Muscle of leg (tissue), 16 donors: ENCODE results near the gene APOE. TPM values are rescaled to one million over a fixed set of nuclear protein-coding genes. Genes with fewer than 3 reads are reported as not detected.
"Not testable (repeated sequence)": the region's sequence is repeated elsewhere in the genome, so short reads cannot be mapped to it uniquely, and the experiment has no call there.

Experiments
- DNase-seq: peaks from one replicate; pipeline ENCODE4 v3.0.0; 2013
- H3K27ac ChIP-seq: one replicate; pipeline ENCODE4 v1.5.1; 2013; ENCODE audit warnings: mild to moderate bottlenecking, low read length, control low read depth
- H3K27me3 ChIP-seq: one replicate; pipeline ENCODE4 v1.6.1; 2013; ENCODE audit warnings: low read length; ENCODE audit not compliant: control insufficient read depth, insufficient read depth
- H3K36me3 ChIP-seq: one replicate; pipeline ENCODE4 v1.6.1; 2013; ENCODE audit warnings: low read length; ENCODE audit not compliant: control insufficient read depth, insufficient read depth
- H3K4me1 ChIP-seq: one replicate; pipeline ENCODE4 v1.6.1; 2013; ENCODE audit warnings: low read length; ENCODE audit not compliant: control insufficient read depth, insufficient read depth
- H3K4me3 ChIP-seq: one replicate; pipeline ENCODE4 v1.5.1; 2013; ENCODE audit warnings: low read length, control low read depth
- H3K9me3 ChIP-seq: replicated peaks from 2 replicates; pipeline ENCODE4 v1.6.1; 2013; ENCODE audit warnings: low read depth, low read length; ENCODE audit not compliant: control insufficient read depth
- WGBS: methylation state at CpG from one replicate; pipeline ENCODE4 v1.1.5; 2013; ENCODE audit warnings: missing lambda C conversion rate; ENCODE audit not compliant: insufficient coverage; 5-methylcytosine and 5-hydroxymethylcytosine counted together
- long read RNA-seq, 11 donors: transcript quantifications; one replicate each; lab custom pipeline, GENCODE V29; 2026
- polyA plus RNA-seq, 8 donors: library from polyadenylated mRNA; unstranded; fragments of 120-200 nt; gene quantifications; one replicate each; pipeline versions ENCODE4 v1.2.1 to v1.2.3, GENCODE V29; 2013; ENCODE audit warnings: inconsistent platforms in 1 of 8, low replicate concordance in 1 of 8; ENCODE audit not compliant: insufficient read length in 8 of 8, insufficient read depth in 1 of 8
- total RNA-seq: library from RNA; stranded (reverse); fragments of 120-200 nt; gene quantifications from one replicate; pipeline ENCODE4 v1.2.4, GENCODE V29; 2013

The APOE gene
- total RNA-seq (56.7 TPM), polyA plus RNA-seq (10 to 100 TPM; 32.7 to 62.3 (median 43.9) TPM)
- long read RNA-seq, donor 1, transcript APOE-201 (4 exons, 1,208 nt), result major isoform, 14 of 15 reads
- long read RNA-seq, donor 1, partial matches to known transcripts, result 0 of 15 reads
- long read RNA-seq, donor 1, other reads (novel, unspliced or antisense), result 0 of 15 reads
- long read RNA-seq, donor 2, partial matches to known transcripts, result 0 of 3 reads
- long read RNA-seq, donor 2, other reads (novel, unspliced or antisense), result 0 of 3 reads
- long read RNA-seq, donor 3, transcript APOE-202 (3 exons, 923 nt), result minor isoform, 8 of 87 reads
- long read RNA-seq, donor 3, transcript APOE-201 (4 exons, 1,208 nt), result major isoform, 76 of 87 reads
- long read RNA-seq, donor 3, partial matches to known transcripts, result 0 of 87 reads
- long read RNA-seq, donor 3, other reads (novel, unspliced or antisense), result 0 of 87 reads
- long read RNA-seq, donor 4, transcript APOE-201 (4 exons, 1,208 nt), result major isoform, 44 of 47 reads
- long read RNA-seq, donor 4, partial matches to known transcripts, result 0 of 47 reads
- long read RNA-seq, donor 4, other reads (novel, unspliced or antisense), result 0 of 47 reads
- long read RNA-seq, donor 5, transcript APOE-202 (3 exons, 923 nt), result minor isoform, 8 of 58 reads
- long read RNA-seq, donor 5, transcript APOE-201 (4 exons, 1,208 nt), result major isoform, 47 of 58 reads
- long read RNA-seq, donor 5, partial matches to known transcripts, result 0 of 58 reads
- long read RNA-seq, donor 5, other reads (novel, unspliced or antisense), result 0 of 58 reads
- long read RNA-seq, donor 6, transcript APOE-202 (3 exons, 923 nt), result minor isoform, 9 of 70 reads
- long read RNA-seq, donor 6, transcript APOE-201 (4 exons, 1,208 nt), result major isoform, 58 of 70 reads
- long read RNA-seq, donor 6, partial matches to known transcripts, result 0 of 70 reads
- long read RNA-seq, donor 6, other reads (novel, unspliced or antisense), result 0 of 70 reads
- long read RNA-seq, donor 7, transcript APOE-202 (3 exons, 923 nt), result minor isoform, 6 of 46 reads
- long read RNA-seq, donor 7, transcript APOE-201 (4 exons, 1,208 nt), result major isoform, 31 of 46 reads
- long read RNA-seq, donor 7, partial matches to known transcripts, result 5 of 46 reads
- long read RNA-seq, donor 7, other reads (novel, unspliced or antisense), result 0 of 46 reads
- long read RNA-seq, donor 8, transcript APOE-201 (4 exons, 1,208 nt), result major isoform, 13 of 14 reads
- long read RNA-seq, donor 8, partial matches to known transcripts, result 0 of 14 reads
- long read RNA-seq, donor 8, other reads (novel, unspliced or antisense), result 0 of 14 reads
- long read RNA-seq, donor 9, transcript APOE-201 (4 exons, 1,208 nt), result major isoform, 40 of 47 reads
- long read RNA-seq, donor 9, partial matches to known transcripts, result 0 of 47 reads
- long read RNA-seq, donor 9, other reads (novel, unspliced or antisense), result 0 of 47 reads
- long read RNA-seq, donor 10, transcript APOE-201 (4 exons, 1,208 nt), result major isoform, 20 of 28 reads
- long read RNA-seq, donor 10, transcript APOE-202 (3 exons, 923 nt), result minor isoform, 5 of 28 reads
- long read RNA-seq, donor 10, partial matches to known transcripts, result 0 of 28 reads
- long read RNA-seq, donor 10, other reads (novel, unspliced or antisense), result 0 of 28 reads
- long read RNA-seq, donor 11, transcript APOE-201 (4 exons, 1,208 nt), result major isoform, 33 of 39 reads
- long read RNA-seq, donor 11, transcript APOE-202 (3 exons, 923 nt), result minor isoform, 5 of 39 reads
- long read RNA-seq, donor 11, partial matches to known transcripts, result 0 of 39 reads
- long read RNA-seq, donor 11, other reads (novel, unspliced or antisense), result 0 of 39 reads

DNA sequence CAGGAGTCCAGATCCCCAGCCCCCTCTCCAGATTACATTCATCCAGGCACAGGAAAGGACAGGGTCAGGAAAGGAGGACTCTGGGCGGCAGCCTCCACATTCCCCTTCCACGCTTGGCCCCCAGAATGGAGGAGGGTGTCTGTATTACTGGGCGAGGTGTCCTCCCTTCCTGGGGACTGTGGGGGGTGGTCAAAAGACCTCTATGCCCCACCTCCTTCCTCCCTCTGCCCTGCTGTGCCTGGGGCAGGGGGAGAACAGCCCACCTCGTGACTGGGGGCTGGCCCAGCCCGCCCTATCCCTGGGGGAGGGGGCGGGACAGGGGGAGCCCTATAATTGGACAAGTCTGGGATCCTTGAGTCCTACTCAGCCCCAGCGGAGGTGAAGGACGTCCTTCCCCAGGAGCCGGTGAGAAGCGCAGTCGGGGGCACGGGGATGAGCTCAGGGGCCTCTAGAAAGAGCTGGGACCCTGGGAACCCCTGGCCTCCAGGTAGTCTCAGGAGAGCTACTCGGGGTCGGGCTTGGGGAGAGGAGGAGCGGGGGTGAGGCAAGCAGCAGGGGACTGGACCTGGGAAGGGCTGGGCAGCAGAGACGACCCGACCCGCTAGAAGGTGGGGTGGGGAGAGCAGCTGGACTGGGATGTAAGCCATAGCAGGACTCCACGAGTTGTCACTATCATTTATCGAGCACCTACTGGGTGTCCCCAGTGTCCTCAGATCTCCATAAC is at the start of gene APOE:
Gene APOE, plus strand, starts transcription at position 360 of the 724 bp plus-strand sequence. CDS start 829 bp downstream, outside the sequence.
- WGBS, result under 1% methylated on average over 15 of the region's 20 CpGs
- peaks cover 24% of the 10 kb centered on the region for H3K36me3 ChIP-seq
- H3K4me1 ChIP-seq, result peaks cover 32% of the 10 kb centered on the region
- DNase-seq, result no peak
- no peaks in the 10 kb centered on the region for H3K9me3 ChIP-seq
- H3K27ac ChIP-seq, result peak within 1 kb of the TSS; percentile 3
- peak within 1 kb of the TSS; percentile 34 for H3K4me3 ChIP-seq
- peaks cover 22% of the 10 kb centered on the region for H3K27me3 ChIP-seq

GRCh38 chr19:44856421-44857083 is 49.0 kb upstream of the APOE start:
- DNase-seq, result peak; percentile 60
- peak overlapping the region; percentile 52 for H3K27ac ChIP-seq

DNA sequence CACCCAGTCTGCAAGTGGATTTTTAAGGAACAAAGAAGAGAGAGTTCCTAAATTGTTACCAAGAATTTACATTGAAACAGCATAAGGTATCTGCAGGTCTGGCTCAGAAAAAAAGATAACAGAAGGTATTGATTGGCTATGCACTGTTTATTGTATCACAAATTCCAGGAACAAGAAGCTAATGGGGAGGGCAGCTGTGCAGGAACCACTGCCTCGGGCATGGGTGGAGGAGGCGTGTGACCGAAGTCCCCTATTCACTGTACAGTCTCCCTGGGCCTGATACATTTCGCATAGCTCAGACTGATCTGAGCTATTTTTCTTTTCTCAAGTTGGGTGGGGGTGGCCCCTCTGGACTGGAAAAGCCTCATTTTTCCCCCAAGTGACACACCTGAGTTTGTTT is 47.8 kb upstream of the APOE start:
- Histone ChIP-seq H3K27me3 (no peaks in the 10 kb centered on the region), H3K9me3 (no peaks in the 10 kb centered on the region), H3K4me3 (no peak overlapping the region), H3K4me1 (no peaks in the 10 kb centered on the region), H3K36me3 (peaks cover 15% of the 10 kb centered on the region), H3K27ac (no peak overlapping the region)
- 75% methylated on average over 2 of the region's 4 CpGs for WGBS
- no peak for DNase-seq

More at GRCh38 chr19:44856421-44857083, 49.0 kb upstream of the APOE start:
- no peaks in the 10 kb centered on the region for H3K4me1 ChIP-seq
- no peaks in the 10 kb centered on the region for H3K9me3 ChIP-seq
- peaks cover 15% of the 10 kb centered on the region for H3K36me3 ChIP-seq
- H3K27me3 ChIP-seq, result no peaks in the 10 kb centered on the region
- WGBS, result 49% methylated on average over 3 of the region's 10 CpGs
- no peak overlapping the region for H3K4me3 ChIP-seq

DNA sequence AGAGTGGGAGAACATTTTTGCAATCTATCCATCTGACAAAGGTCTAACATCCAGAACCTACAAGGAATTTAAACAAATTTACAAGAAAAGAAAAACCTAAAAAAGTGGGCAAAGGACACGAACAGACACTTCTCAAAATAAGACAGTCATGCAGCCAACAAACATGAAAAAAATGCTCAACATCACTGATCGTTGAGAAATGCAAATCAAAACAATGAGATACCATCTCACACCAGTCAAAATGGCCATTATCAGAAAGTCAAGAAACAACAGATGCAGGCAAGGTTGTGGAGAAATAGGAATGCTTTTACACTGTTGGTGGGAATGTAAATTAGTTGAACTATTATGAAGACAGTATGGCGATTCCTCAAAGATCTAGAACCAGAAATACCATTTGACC is 44.0 kb upstream of the APOE start:
- WGBS, result 40% methylated on average over 1 of the region's 3 CpGs
- not testable (repeated sequence) for H3K27ac ChIP-seq, H3K27me3 ChIP-seq, H3K4me3 ChIP-seq, DNase-seq, H3K9me3 ChIP-seq, H3K4me1 ChIP-seq
- H3K36me3 ChIP-seq, result peaks cover 24% of the 10 kb centered on the region

DNA sequence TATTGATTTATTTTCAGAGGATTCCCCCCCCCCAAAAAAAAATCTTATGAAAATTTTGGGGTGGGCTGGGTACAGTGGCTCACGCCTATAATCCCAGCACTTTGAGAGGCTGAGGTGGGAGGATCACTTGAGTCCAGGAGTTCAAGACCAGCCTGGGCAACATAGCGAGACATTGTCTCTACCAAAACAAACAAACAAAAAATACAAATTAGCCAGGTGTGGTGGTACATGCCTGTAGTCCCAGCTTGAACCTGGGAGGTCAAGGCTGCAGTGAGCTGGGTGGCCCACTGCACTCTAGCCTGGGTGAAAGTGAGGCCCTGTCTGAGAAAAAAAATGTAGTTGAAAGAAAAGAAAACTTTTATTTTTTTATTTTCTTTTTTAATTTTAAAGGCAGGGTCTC is 41.6 kb upstream of the APOE start:
- Histone ChIP-seq H3K27ac (no peak overlapping the region), H3K36me3 (peaks cover 32% of the 10 kb centered on the region), H3K27me3 (no peaks in the 10 kb centered on the region), H3K9me3 (no peaks in the 10 kb centered on the region), H3K4me3 (no peak overlapping the region), H3K4me1 (no peaks in the 10 kb centered on the region)
- no CpG with 5 or more reads among the region's 2 CpGs for WGBS
- no peak for DNase-seq

GRCh38 chr19:44865196-44865767 is 40.3 kb upstream of the APOE start:
- no peaks in the 10 kb centered on the region for H3K9me3 ChIP-seq
- H3K27ac ChIP-seq, result no peak overlapping the region
- DNase-seq, result no peak
- H3K4me3 ChIP-seq, result no peak overlapping the region
- no peaks in the 10 kb centered on the region for H3K27me3 ChIP-seq
- WGBS, result 80% methylated on average over 19 of the region's 27 CpGs
- peaks cover 27% of the 10 kb centered on the region for H3K36me3 ChIP-seq
- H3K4me1 ChIP-seq, result peaks cover 8% of the 10 kb centered on the region

DNA sequence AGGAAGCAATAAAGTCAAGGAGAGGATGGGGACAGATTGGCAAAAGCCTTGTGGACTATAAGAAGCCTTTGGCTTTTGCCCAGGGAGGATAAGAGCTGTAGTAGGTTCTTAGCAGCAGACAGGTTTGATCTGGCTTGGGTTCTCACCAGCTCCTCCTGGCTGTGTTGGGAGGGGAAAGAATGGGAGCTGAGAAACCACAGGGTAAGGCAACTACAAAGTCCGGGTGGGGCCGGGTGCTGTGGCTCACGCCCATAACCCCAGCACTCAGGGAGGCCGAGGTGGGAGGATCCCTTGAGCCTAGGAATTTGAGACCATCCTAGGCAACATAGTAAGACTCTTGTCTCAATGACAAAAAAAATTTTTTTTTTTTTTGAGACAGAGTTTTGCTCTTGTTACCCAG is 38.9 kb upstream of the APOE start:
- DNase-seq, result no peak
- Histone ChIP-seq H3K36me3 (peaks cover 28% of the 10 kb centered on the region), H3K27ac (no peak overlapping the region), H3K9me3 (no peaks in the 10 kb centered on the region), H3K4me1 (peaks cover 8% of the 10 kb centered on the region), H3K4me3 (no peak overlapping the region), H3K27me3 (no peaks in the 10 kb centered on the region)
- WGBS, result 100% methylated on average over 1 of the region's 4 CpGs

- no peaks in the 10 kb centered on the region for H3K27me3 ChIP-seq
- H3K36me3 ChIP-seq, result peaks cover 38% of the 10 kb centered on the region
- DNase-seq, result no peak
- peaks cover 8% of the 10 kb centered on the region for H3K4me1 ChIP-seq
- H3K4me3 ChIP-seq, result no peak overlapping the region
- 84% methylated on average over 12 of the region's 12 CpGs for WGBS
- no peak overlapping the region for H3K27ac ChIP-seq
- no peaks in the 10 kb centered on the region for H3K9me3 ChIP-seq
Measured at GRCh38 chr19:44867578-44867977, 38.0 kb upstream of the APOE start.
